Dermis blood vessel endothelial cell (primary cell): ENCODE data around the gene ELF3. TPM values are rescaled to one million over a fixed set of nuclear protein-coding genes. Genes with fewer than 3 reads are reported as not detected.
"Not testable (repeated sequence)": the region's sequence is repeated elsewhere in the genome, so short reads cannot be mapped to it uniquely, and the experiment has no call there.

Source experiments
- DNase-seq: peaks from one replicate; pipeline ENCODE4 v3.0.0; 2010
- total RNA-seq: library from RNA; depleted of rRNA; stranded (reverse); fragments of >200 nt; gene quantifications from 2 replicates; pipeline ENCODE4 v1.2.3, GENCODE V29; 2014

ELF3 gene
- 0.14 and 0.68 TPM in 2 replicates for total RNA-seq

DNA sequence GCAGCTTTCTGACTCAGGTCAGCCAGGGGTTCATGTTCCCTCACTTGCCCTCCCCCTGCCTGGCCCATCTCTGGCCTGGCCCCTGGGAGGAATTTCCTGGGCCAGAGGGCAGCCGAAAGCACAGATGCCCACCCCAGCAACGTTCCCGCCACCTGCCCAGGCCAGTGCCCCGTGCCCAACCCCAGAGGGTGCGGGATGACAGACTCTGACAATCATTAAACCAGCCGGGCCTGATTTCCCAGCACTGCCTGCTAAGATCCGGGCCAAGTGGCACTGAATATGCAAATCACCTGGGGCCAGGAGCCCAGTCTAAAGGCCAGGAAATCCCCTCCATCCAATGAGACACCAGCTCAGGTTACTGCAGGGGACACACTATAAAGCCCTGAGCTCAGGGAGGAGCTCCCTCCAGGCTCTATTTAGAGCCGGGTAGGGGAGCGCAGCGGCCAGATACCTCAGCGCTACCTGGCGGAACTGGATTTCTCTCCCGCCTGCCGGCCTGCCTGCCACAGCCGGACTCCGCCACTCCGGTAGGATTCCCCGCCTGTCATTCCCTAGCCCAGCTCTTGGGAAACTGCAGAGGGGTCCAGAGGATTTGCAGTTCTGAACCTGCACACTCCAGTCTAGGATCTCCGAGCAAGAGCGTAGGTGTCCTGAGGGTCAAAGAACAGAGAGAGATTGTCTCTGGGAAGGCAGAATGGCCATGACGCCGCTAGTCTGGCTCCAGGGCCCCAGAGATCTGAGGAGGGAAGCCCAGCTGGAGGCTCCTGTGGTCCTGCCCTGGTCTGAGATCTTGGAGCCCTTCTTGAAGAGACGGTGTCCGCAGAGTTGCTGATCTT lies at the start of gene ELF3:
Gene ELF3 (plus strand): TSS at position 408 of the 836 bp plus-strand sequence. CDS start 550 bp downstream, outside the sequence.
- DNase-seq = no peak

DNA sequence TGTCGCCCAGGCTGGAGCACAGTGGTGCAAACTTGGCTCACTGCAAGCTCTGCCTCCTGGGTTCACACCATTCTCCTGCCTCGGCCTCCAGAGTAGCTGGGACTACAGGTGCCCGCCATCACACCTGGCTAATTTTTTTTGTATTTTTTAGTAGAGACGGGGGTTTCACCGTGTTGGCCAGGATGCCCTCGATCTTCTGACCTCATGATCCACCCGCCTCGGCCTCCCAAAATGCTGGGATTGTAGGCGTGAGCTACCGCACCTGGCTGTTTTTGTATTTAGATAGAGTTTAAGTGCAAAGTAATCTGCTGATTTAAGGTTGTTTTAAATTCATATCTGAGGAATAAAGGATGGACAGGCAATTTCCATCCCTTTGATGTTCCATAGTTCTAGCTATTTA lies 48.0 kb upstream of the ELF3 start:
- DNase-seq = not testable (repeated sequence)

GRCh38 chr1:201964261-201964660 lies 46.1 kb upstream of the ELF3 start:
- DNase-seq = no peak

- no peak for DNase-seq
Measured at GRCh38 chr1:201966171-201966570, 44.2 kb upstream of the ELF3 start.

- DNase-seq = no peak
Measured at GRCh38 chr1:201968202-201968925, 42.0 kb upstream of the ELF3 start.

GRCh38 chr1:201970334-201971159 lies 39.8 kb upstream of the ELF3 start:
- DNase-seq = no peak

- no peak for DNase-seq
Measured at GRCh38 chr1:201982082-201982622, 28.2 kb upstream of the ELF3 start.

- DNase-seq = peak; percentile 60
Measured at GRCh38 chr1:201982623-201983379, 27.6 kb upstream of the ELF3 start, which contains the start of gene RNPEP. TSS of gene RNPEP (plus strand) at chr1:201982648. CDS start at chr1:201982667, 19 bp downstream.

DNA sequence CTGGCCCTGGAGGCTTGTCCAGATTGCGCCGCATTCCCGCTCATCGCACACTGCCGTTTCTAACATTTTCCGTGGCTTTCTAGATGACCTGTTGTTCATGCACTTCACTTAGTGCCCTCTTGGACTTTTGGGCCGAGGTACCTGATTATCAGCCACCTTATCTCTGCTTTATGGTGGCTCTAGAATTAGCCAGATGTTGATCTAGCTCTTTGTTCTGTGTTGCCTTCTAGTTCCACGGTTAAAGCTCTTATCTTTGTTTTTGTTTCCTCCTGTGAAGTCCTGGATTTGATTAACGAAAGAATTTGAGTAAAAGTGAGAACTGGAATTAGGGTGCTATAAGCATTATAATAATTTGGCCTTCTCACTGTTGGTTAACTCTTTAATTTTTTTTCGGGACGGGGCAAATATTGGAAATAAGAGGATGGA lies 27.0 kb upstream of the ELF3 start:
- DNase-seq = peak; percentile 46

GRCh38 chr1:201984446-201984845 lies 25.9 kb upstream of the ELF3 start:
- DNase-seq = no peak

- no peak for DNase-seq
Measured at GRCh38 chr1:201985355-201985754, 25.0 kb upstream of the ELF3 start.

GRCh38 chr1:201988601-201989000 lies 21.8 kb upstream of the ELF3 start:
- DNase-seq = no peak

GRCh38 chr1:201989354-201990128 lies 20.8 kb upstream of the ELF3 start:
- no peak for DNase-seq

- no peak for DNase-seq
Measured at GRCh38 chr1:201990427-201990826, 20.0 kb upstream of the ELF3 start.

GRCh38 chr1:201999625-202000238 lies 10.7 kb upstream of the ELF3 start:
- peak; percentile 75 for DNase-seq

DNA sequence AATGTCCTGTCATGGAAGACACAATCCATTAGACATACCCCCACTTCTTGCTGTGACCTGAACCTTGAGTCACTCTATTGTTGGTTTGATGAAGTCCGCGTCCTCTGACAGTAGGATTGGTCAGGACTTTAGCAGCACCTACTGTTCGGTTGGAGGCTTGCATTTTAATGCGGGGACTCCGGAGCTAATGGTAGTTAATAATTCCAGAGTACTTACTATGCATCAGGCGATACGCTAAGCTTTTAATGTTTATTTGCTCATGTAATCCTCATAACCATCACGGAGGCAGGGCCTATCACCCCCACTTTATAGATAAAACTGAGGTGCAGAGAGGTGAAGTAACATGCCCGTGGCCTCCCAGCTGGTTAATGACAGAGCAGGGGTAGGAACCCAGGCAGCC lies 7.9 kb upstream of the ELF3 start:
- no peak for DNase-seq

DNA sequence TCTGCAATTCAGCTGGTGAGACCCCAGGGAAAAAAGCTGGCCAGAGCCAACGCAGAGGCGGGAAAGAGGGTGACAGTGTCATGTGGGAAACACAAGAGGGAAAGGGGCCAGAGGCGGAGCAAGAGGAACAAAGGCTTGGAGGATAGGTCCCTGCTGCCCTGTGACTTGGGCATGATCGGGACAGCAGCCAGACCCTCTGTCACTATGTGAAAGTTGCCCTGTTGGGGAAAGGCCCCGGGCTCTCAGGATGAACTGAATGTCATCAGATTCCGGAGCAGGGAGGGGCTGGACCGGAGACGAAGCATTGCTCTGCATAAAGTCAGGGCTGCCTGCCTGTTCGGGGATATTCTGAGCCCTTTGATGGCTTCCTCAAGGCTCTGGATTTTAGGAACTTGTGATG lies 5.7 kb upstream of the ELF3 start:
- DNase-seq = no peak

DNA sequence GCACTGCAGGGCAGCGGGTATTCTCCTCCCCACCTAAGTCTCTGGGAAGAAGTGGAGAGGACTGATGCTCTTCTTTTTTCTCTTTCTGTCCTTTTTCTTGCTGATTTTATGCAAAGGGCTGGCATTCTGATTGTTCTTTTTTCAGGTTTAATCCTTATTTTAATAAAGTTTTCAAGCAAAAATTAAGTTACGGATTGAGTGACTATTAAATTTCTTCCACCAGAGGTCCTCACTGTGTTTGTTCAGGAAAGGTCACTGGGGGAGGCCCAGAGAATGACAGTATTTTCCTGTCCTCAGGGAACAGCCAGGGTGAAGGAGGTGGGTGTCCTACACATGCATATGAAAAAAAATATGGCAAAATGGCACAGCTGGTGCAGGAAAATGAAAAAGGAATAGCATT lies 4.4 kb upstream of the ELF3 start:
- DNase-seq = peak; percentile 55

GRCh38 chr1:202007304-202007703 lies 3.1 kb upstream of the ELF3 start:
- no peak for DNase-seq

- no peak for DNase-seq
Measured at GRCh38 chr1:202007805-202008489, 2.4 kb upstream of the ELF3 start.
